KMS-11 (cell line): Measurements from ENCODE around the gene TAOK1.

Source experiments
- H2AFZ ChIP-seq: fragments of 200-600 bp; sonication (generic); 2 replicates; pipeline ENCODE4 v1.6.1; 2016; ENCODE audit warnings: antibody characterized with exemption, mixed run types, low read depth
- H3K27ac ChIP-seq: fragments of 200-600 bp; sonication (generic); 2 replicates; pipeline ENCODE4 v1.6.1; 2016; ENCODE audit warnings: mild to moderate bottlenecking, mixed run types
- H3K27me3 ChIP-seq: fragments of 200-600 bp; sonication (generic); 2 replicates; pipeline ENCODE4 v1.6.1; 2017; ENCODE audit warnings: mild to moderate bottlenecking, low read depth, mixed run types, moderate library complexity; ENCODE audit not compliant: insufficient read depth
- H3K36me3 ChIP-seq: fragments of 200-600 bp; sonication (generic); 2 replicates; pipeline ENCODE4 v1.6.1; 2017; ENCODE audit warnings: mild to moderate bottlenecking, mixed run types; ENCODE audit not compliant: insufficient read depth
- H3K4me1 ChIP-seq: fragments of 200-600 bp; sonication (generic); 2 replicates; pipeline ENCODE4 v1.6.1; 2016; ENCODE audit warnings: mild to moderate bottlenecking, low read depth, mixed run types; ENCODE audit not compliant: poor library complexity, severe bottlenecking
- H3K4me2 ChIP-seq: fragments of 200-600 bp; sonication (generic); 2 replicates; pipeline ENCODE4 v1.7.0; 2016; ENCODE audit warnings: mild to moderate bottlenecking, mixed run types
- H3K4me3 ChIP-seq: fragments of 200-600 bp; sonication (generic); IDR thresholded peaks from 2 replicates; pipeline ENCODE4 v1.6.1; 2017; ENCODE audit warnings: low read depth, low read length, mixed read lengths; ENCODE audit not compliant: insufficient read depth
- H3K79me2 ChIP-seq: fragments of 200-600 bp; sonication (generic); 2 replicates; pipeline ENCODE4 v1.6.1; 2016; ENCODE audit warnings: low read depth, mixed run types; ENCODE audit not compliant: insufficient read depth
- H3K9ac ChIP-seq: fragments of 200-600 bp; sonication (generic); 2 replicates; pipeline ENCODE4 v1.6.1; 2016; ENCODE audit warnings: mild to moderate bottlenecking, mixed run types
- H4K20me1 ChIP-seq: fragments of 200-600 bp; sonication (generic); 2 replicates; pipeline ENCODE4 v1.6.1; 2016; ENCODE audit warnings: mild to moderate bottlenecking, mixed run types; ENCODE audit not compliant: insufficient read depth
- CTCF ChIP-seq: fragments of 200-600 bp; sonication (generic); conservative IDR thresholded peaks from 2 replicates; pipeline ENCODE4 v1.6.1; 2017; ENCODE audit warnings: low read depth, mild to moderate bottlenecking, antibody characterized with exemption, low read length, moderate library complexity, mixed read lengths

TAOK1 gene

DNA sequence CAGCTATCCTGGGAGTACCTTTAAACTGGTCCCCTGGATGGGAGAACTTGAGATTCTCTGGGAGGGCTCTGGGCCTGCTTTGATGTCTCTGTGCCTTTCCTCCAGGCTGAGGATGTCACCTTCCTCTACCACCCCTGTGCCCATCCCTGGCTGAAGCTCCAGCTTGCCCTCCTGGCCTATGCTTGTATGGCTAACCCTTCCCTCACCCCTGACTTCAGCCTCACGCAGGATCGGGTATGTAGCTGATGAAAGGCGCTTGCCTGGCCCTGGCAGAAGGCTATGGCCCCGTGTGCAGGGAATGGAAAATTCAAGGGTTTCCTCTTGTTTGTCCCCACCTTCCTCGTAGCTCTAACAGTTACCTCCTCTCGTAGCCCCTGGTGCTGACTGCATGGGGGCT, 181.3 kb downstream of the TAOK1 start:
- Histone ChIP-seq H3K79me2 (no peaks in the 10 kb centered on the region), H3K4me3 (no peak overlapping the region), H3K9ac (no peak overlapping the region), H3K4me1 (peaks cover 10% of the 10 kb centered on the region), H3K36me3 (no peaks in the 10 kb centered on the region), H4K20me1 (no peaks in the 10 kb centered on the region), H3K27me3 (no peaks in the 10 kb centered on the region), H2AFZ (no peak overlapping the region), H3K4me2 (no peak overlapping the region), H3K27ac (no peak overlapping the region)
- no peak for TF ChIP-seq CTCF

- Histone ChIP-seq H3K27me3 (no peaks in the 10 kb centered on the region), H3K36me3 (no peaks in the 10 kb centered on the region), H3K9ac (no peak overlapping the region; the same call in 1 of the 2 replicates), H3K27ac (no peak overlapping the region), H4K20me1 (no peaks in the 10 kb centered on the region), H3K4me3 (no peak overlapping the region), H3K4me1 (peaks cover 10% of the 10 kb centered on the region), H2AFZ (no peak overlapping the region), H3K79me2 (no peaks in the 10 kb centered on the region), H3K4me2 (no peak overlapping the region)
- TF ChIP-seq CTCF: no peak
Observed at GRCh38 chr17:29571883-29572681, 181.9 kb downstream of the TAOK1 start.

GRCh38 chr17:29572691-29573557, 182.8 kb downstream of the TAOK1 start:
- no peaks in the 10 kb centered on the region for H4K20me1 ChIP-seq
- no peak overlapping the region for H3K27ac ChIP-seq
- H3K4me1 ChIP-seq: peaks cover 10% of the 10 kb centered on the region
- no peak overlapping the region for H3K4me3 ChIP-seq
- H3K9ac ChIP-seq: no peak overlapping the region; the same call in 1 of the 2 replicates
- H3K36me3 ChIP-seq: no peaks in the 10 kb centered on the region
- H3K79me2 ChIP-seq: no peaks in the 10 kb centered on the region
- no peak overlapping the region for H2AFZ ChIP-seq
- peak; percentile 23; the same call in 1 of the 2 replicates for TF ChIP-seq CTCF
- no peak overlapping the region for H3K4me2 ChIP-seq
- H3K27me3 ChIP-seq: no peaks in the 10 kb centered on the region

DNA sequence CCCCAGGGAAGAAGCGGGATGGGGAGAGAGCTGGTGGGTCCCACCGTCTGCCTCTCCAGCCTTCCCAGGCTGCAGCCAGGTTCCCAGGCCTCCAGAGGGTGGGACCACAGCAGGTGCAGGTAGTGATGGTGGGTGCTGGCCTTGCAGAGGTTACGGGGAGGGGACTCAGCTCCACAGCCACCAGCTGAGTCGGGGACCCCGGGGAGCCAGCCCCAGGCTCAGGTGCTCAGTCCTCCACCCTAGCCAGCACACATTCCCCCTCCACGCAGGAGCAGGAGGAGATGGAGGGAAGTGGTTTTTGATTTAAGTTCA, 183.4 kb downstream of the TAOK1 start:
- Histone ChIP-seq H3K27ac (no peak overlapping the region), H3K4me2 (no peak overlapping the region), H4K20me1 (no peaks in the 10 kb centered on the region), H3K79me2 (no peaks in the 10 kb centered on the region), H3K9ac (no peak overlapping the region), H3K4me1 (peaks cover 10% of the 10 kb centered on the region), H3K27me3 (no peaks in the 10 kb centered on the region), H3K36me3 (no peaks in the 10 kb centered on the region), H2AFZ (no peak overlapping the region), H3K4me3 (no peak overlapping the region)
- TF ChIP-seq CTCF: no peak
